GM08714 (cell line): ENCODE results near the gene ARIH2.

ENCODE experiments used
- H3K4me3 ChIP-seq: fragments of 200-500 bp; sonication (Bioruptor generic); 2 replicates; pipeline ENCODE4 v1.5.1; 2014; ENCODE audit warnings: mild to moderate bottlenecking, low read length, inconsistent platforms
- ZNF274 ChIP-seq: IDR thresholded peaks from 2 replicates; pipeline ENCODE4 v1.6.1; 2012; ENCODE audit warnings: mild to moderate bottlenecking, low read depth, low read length

The ARIH2 gene

DNA sequence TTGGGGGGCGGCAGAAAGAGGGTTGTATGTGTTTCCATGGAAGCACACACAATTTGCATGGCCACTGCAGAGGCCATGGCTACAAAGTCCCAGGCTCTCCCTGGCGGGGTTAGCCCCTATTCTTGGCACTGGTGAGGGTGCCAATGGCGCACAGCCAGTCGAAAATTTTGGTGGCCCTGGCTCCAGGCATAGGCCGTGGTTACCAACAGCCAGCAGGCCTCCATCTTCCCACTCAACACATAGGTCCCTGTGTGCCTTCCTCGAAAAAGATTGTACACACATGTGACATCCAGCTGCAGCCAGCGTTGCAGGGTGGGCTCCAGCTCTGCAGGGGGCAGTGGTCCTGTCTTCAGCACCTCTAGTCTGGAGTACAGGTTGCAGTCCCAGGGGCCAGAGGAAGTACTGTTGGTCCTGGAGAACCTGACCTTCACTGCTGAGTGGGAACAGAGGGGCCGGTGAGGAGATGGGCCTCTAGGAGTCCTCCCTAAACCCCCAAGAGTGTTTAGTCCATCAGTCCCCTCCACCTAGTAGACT is 78.5 kb downstream of the ARIH2 start:
- H3K4me3 ChIP-seq: no peak overlapping the region
- TF ChIP-seq ZNF274: no peak

DNA sequence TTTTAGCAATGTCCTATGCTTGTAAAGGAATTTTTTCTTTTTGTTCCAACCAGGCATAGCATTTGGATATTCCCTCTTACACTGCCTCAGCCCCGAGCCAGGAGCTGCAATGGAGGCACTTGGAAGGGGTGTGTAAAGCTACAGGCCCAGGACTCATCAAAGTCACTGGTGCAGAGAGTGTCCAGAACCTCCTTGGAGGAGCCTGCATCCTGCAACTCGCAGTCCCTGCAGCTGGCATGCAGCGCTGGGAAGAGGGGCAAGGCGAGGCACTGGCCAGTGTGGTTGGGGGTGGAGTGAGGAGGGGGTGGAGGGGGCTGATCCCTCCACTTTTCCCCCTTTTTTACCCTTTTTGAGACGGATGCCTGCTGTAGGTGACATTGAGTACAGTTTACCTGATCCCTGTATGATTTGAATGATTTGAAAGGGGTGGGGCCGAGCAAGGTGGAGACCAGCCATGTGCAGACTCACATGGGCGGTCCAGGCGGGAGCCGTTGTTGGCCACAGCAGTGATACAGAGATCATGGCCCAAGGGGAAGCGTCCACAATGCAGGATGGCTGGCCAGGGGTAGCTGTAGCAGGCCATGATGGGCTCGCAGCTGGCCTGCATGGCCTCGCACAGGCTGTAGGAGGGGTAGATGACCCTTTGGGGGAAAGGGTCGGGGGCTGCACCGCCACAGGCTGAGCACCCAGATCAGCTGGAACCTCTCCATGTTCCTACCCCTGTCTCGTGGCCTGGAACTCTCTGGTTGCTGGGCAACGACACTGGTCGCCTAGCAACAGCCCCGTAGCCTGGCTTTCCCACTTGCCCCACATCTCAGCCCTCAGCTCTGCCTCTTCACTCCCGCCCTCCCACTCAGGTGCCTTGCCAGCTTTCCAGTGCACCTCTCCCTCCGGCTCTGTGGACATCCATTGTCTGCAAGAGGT is 79.3 kb downstream of the ARIH2 start:
- H3K4me3 ChIP-seq: no peak overlapping the region
- TF ChIP-seq ZNF274: no peak

GRCh38 chr3:48999085-48999858 is 80.6 kb downstream of the ARIH2 start:
- H3K4me3 ChIP-seq: no peak overlapping the region
- TF ChIP-seq ZNF274: no peak

DNA sequence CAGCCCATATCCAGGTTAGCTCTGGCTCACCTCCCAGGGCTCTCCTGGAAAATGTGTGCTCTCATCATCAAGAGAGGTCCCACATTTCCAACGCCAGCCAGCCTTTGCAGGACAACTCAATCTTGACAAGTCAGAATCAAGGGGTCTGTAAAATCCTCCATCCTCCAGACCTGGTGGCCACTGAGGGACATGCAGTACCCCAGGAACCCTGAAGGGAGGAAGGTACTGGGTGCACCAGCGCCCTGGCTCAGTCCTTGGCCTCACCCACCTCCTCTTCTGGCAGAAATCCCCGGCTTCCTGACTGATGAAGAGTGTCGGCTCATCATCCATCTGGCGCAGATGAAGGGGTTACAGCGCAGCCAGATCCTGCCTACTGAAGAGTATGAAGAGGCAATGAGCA is 82.5 kb downstream of the ARIH2 start:
- H3K4me3 ChIP-seq: no peak overlapping the region
- no peak for TF ChIP-seq ZNF274

DNA sequence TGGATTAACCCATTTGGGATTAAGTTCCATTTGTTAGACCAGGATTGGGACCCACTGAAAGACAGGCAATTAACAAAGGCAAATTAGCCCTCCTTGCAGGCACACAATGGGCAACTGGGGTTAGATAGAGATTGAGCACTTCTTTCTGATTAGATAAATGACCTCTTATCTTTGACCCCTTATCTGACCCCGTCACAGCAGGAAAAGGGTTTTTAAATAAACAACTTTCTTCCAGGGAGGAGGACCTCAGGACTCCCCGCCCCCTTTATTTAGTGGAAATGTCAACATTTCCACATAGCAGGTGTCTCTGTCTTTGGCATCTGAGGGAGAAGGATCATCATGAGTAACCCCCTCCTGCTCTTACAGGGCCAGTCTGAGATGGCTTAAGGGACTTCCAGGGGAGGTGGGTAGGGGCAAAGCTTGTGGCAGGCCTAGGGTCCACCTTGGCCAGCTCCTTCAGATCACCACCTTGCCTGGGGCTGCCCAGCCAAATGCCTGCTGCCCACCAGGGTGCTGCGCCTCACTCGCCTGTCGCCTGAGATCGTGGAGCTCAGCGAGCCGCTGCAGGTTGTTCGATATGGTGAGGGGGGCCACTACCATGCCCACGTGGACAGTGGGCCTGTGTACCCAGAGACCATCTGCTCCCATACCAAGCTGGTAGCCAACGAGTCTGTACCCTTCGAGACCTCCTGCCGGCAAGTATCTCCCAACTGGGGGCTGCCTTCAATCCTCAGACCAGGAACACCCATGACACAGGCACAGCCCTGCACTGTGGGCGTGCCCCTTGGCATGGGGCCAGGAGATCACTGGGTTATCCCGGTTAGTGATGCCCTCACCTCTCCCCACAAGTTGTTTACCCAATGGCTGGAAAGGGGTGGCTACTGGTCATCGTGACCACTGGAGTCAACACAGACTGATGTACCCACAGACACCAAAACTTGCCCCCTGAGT is 86.0 kb downstream of the ARIH2 start:
- no peak for TF ChIP-seq ZNF274
- no peak overlapping the region for H3K4me3 ChIP-seq

- no peak for TF ChIP-seq ZNF274
- H3K4me3 ChIP-seq: no peak overlapping the region
Observed at GRCh38 chr3:49005303-49005680, 86.7 kb downstream of the ARIH2 start.

- TF ChIP-seq ZNF274: no peak
- no peak overlapping the region; the same call in 1 of the 2 replicates for H3K4me3 ChIP-seq
Observed at GRCh38 chr3:49005998-49006397, 87.4 kb downstream of the ARIH2 start.

GRCh38 chr3:49006408-49007067 is 87.9 kb downstream of the ARIH2 start:
- TF ChIP-seq ZNF274: no peak
- H3K4me3 ChIP-seq: peak overlapping the region; percentile 72; the same call in 1 of the 2 replicates

GRCh38 chr3:49007068-49007770 is 88.6 kb downstream of the ARIH2 start, which contains the start of gene WDR6:
Gene WDR6, plus strand, starts transcription at chr3:49007391. Its CDS starts 41 bp downstream, at chr3:49007432.
- peak within 1 kb of the TSS; percentile 91 for H3K4me3 ChIP-seq
- no peak for TF ChIP-seq ZNF274

DNA sequence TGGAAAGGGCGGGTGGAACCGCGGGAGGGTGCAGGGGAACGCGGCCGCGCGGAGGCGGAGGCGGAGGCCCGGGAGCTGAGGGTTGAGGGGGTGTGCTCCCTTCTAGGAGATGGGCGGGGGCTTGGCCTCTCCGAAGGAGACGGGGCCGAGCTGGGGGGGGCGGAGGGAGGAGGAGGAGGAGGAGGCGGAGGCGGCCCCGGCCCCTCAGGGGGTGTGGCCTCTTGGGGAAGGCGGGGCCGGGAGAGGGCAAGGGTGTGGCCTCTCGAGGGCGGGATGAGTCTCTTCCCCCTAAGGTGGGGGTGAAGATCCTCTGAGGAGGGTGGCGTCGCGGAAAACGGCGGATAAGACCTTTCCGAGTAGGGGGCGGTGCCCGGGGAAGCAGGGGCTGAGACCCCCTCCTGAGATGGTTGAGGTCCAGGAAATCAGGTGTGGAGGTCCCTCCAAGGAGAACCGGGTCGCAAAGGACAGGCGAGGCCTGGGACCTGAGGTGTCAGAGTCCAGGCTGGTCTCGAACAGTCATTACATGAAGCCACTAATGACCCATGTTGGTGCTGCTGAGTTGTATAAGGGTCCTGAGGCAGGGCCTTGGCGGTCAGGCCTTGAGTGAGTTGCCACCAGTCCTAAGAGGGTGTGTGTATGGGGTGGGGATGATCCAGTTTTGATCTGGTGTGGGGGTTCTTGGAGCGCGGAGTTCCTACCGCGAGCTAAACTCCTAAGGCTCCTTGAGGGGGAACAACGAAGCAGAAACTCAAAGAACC is 89.3 kb downstream of the ARIH2 start:
- TF ChIP-seq ZNF274: no peak
- H3K4me3 ChIP-seq: peak overlapping the region; percentile 91

GRCh38 chr3:49008627-49009026 is 90.0 kb downstream of the ARIH2 start:
- H3K4me3 ChIP-seq: peak overlapping the region; percentile 91; the same call in 1 of the 2 replicates

DNA sequence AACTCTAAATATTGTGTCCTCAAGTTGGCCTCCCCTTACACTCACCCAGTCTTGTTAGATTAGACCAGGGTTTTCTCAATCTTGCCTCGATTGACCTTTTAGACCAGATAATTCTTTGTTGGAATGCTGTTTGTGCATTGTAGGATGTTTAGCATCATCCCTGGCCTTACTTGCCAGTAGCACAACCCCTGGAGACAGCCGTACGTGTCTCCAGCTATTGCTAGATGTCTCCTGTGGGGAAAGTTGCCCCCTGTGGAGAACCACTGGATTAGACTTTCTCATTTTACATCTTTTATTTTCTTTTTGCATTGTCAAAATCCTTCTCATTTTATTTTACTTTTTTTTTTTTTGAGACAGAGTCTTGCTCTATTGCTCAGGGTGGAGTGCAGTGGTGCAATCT is 90.8 kb downstream of the ARIH2 start:
- H3K4me3 ChIP-seq: no peak overlapping the region
- TF ChIP-seq ZNF274: no peak
